Prostate gland (tissue), 2 donors: ENCODE data around the gene SLC35A5. TPM values are rescaled to one million over a fixed set of nuclear protein-coding genes. Genes with fewer than 3 reads are reported as not detected.
"Not testable (repeated sequence)": the region's sequence is repeated elsewhere in the genome, so short reads cannot be mapped to it uniquely, and the experiment has no call there.

Experiments used
- DNase-seq: peaks from one replicate; pipeline ENCODE4 v3.0.0-alpha.2; 2019; ENCODE audit warnings: low spot score
- H3K27ac ChIP-seq, 2 donors: fragments of 200-600 bp; sonication (generic); 2 replicates each; pipeline ENCODE4 v1.5.1; 2017 to 2019
- H3K27me3 ChIP-seq: fragments of 200-600 bp; sonication (generic); replicated peaks from 2 replicates; pipeline ENCODE4 v1.5.1; 2019; ENCODE audit not compliant: insufficient read depth
- H3K36me3 ChIP-seq, 2 donors: fragments of 200-600 bp; sonication (generic); 1 replicate in 1 of 2; 2 replicates in 1 of 2; pipeline versions ENCODE4 v1.5.1 to v1.8.1; 2017 to 2019
- H3K4me1 ChIP-seq: fragments of 200-600 bp; sonication (generic); replicated peaks from 2 replicates; pipeline ENCODE4 v1.5.1; 2019
- H3K4me3 ChIP-seq, 2 donors: fragments of 200-600 bp; sonication (generic); 2 replicates each; pipeline ENCODE4 v1.5.1; 2017 to 2019
- H3K9me3 ChIP-seq: fragments of 200-600 bp; sonication (generic); 2 replicates; pipeline ENCODE4 v1.5.1; 2017
- POLR2A ChIP-seq: fragments of 450-650 bp; IDR thresholded peaks from one replicate; pipeline ENCODE4 v1.6.1; 2016; ENCODE audit warnings: antibody characterized with exemption, mild to moderate bottlenecking
- POLR2AphosphoS5 ChIP-seq: sonication (generic); formaldehyde crosslinking; IDR thresholded peaks from one replicate; pipeline ENCODE4 v1.6.1; 2017; ENCODE audit warnings: antibody characterized with exemption
- WGBS: methylation state at CpG from one replicate; pipeline ENCODE4 v1.1.5; 2018; 5-methylcytosine and 5-hydroxymethylcytosine counted together
- intact Hi-C: fragments of 100-400 bp; cut with DNase I; formaldehyde crosslinking; loops from one replicate; pipeline ENCODE4 v1.14.2; 2022
- total RNA-seq, 2 donors: library from RNA; depleted of rRNA; stranded (reverse); fragments of >200 nt; gene quantifications; one replicate each; pipeline ENCODE4 v1.1.0, GENCODE V29; 2016
- TF ChIP-seq, protein P1 (sequence below), 4 experiments: fragments of 200-600 bp in 2 of 4; fragments of 450-650 bp in 2 of 4; sonication (generic) in 2 of 4; IDR thresholded peaks; 1 replicate in 3 of 4; 2 replicates in 1 of 4; pipeline ENCODE4 v1.5.1; 2016 to 2019; ENCODE audit warnings: antibody characterized with exemption in 4 of 4, mild to moderate bottlenecking in 2 of 4, moderate library complexity in 2 of 4

SLC35A5 gene, protein sequence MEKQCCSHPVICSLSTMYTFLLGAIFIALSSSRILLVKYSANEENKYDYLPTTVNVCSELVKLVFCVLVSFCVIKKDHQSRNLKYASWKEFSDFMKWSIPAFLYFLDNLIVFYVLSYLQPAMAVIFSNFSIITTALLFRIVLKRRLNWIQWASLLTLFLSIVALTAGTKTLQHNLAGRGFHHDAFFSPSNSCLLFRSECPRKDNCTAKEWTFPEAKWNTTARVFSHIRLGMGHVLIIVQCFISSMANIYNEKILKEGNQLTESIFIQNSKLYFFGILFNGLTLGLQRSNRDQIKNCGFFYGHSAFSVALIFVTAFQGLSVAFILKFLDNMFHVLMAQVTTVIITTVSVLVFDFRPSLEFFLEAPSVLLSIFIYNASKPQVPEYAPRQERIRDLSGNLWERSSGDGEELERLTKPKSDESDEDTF
- 10 to 100 TPM; 40.4 to 62.3 TPM for total RNA-seq

DNA sequence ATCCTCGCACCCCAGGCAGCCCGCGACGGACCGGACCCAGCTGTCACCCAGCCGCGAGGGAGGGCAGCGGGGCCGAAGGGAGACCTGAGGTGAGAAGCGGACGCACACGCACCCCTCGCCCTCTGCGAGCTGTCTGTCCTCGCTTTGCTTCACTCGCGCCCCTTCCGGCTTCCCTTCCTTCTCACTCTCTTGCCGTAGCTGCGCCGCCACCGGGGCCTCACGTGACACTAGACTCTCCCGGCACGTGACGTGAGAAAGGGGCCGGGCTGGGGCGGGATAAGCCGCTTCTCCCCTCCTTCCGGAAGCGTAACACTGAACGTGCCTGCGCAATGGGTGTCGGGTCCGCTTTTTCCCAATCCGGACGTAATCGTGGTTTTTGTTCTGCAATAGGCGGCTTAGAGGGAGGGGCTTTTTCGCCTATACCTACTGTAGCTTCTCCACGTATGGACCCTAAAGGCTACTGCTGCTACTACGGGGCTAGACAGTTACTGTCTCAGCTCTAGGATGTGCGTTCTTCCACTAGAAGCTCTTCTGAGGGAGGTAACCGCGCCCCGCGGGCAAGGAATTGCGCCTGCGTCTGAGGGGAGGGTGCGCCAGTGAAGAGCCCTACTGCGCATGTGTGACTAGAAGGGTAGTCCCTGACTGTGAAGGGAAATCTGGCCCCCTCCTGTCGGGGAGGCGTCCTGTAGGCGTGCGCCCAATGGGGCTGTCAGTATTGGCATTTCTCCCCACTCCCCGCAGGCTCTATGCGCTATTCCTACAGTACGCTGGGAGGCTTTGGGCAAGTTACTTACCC lies at the start of gene SLC35A5, which contains the start of gene ATG3:
Gene SLC35A5 (plus strand): TSS at position 312 of the 796 bp plus-strand sequence. CDS start 1,359 bp downstream, outside the sequence.
Gene ATG3 (minus strand): TSS at position 229 of the 796 bp plus-strand sequence. CDS start 434 bp downstream, outside the sequence.
- under 1% methylated on average over 51 of the region's 58 CpGs for WGBS
- no peaks in the 10 kb centered on the region for H3K27me3 ChIP-seq
- H3K4me3 ChIP-seq: peak within 1 kb of the TSS; percentile 92 to 93
- DNase-seq: peak; percentile 98
- no peaks in the 10 kb centered on the region for H3K36me3 ChIP-seq
- intact Hi-C loops: loop anchor here (5.0 kb wide), 1 partner anchor 75 kb away; no protein-coding TSS in a partner anchor
- no peaks in the 10 kb centered on the region for H3K4me1 ChIP-seq
- H3K27ac ChIP-seq: peak within 1 kb of the TSS; percentile 94
- peak; percentile 88 for TF ChIP-seq POLR2AphosphoS5
- TF ChIP-seq, protein P1, sequence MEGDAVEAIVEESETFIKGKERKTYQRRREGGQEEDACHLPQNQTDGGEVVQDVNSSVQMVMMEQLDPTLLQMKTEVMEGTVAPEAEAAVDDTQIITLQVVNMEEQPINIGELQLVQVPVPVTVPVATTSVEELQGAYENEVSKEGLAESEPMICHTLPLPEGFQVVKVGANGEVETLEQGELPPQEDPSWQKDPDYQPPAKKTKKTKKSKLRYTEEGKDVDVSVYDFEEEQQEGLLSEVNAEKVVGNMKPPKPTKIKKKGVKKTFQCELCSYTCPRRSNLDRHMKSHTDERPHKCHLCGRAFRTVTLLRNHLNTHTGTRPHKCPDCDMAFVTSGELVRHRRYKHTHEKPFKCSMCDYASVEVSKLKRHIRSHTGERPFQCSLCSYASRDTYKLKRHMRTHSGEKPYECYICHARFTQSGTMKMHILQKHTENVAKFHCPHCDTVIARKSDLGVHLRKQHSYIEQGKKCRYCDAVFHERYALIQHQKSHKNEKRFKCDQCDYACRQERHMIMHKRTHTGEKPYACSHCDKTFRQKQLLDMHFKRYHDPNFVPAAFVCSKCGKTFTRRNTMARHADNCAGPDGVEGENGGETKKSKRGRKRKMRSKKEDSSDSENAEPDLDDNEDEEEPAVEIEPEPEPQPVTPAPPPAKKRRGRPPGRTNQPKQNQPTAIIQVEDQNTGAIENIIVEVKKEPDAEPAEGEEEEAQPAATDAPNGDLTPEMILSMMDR (IDR thresholded peaks at IDR 0.05): peak in 1 of 4 experiments; percentile 21
- TF ChIP-seq POLR2A: peak; percentile 57
- no peaks in the 10 kb centered on the region for H3K9me3 ChIP-seq

DNA sequence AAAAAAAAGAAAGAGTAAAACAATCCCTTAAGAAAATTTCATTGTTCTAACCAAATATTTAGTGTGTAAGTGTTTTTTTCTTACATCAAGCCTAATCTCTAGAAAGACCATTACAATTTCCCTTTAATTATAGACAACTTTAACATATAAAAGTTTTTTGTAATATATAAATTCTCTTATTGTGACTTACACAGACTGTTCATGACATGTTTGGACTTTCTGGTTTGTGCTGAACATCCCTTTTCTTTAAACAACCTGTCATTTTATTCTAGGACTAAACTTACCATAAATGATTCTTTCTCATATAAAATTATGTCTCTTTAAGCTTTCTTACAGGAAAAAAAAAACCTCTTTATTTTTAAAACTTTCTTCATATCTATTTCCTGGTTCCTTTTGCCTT lies 49.5 kb upstream of the SLC35A5 start:
- Histone ChIP-seq H3K9me3 (no peaks in the 10 kb centered on the region), H3K4me1 (no peaks in the 10 kb centered on the region), H3K27ac (no peak overlapping the region), H3K4me3 (no peak overlapping the region), H3K36me3 (no peaks in the 10 kb centered on the region), H3K27me3 (no peaks in the 10 kb centered on the region)
- no peak for TF ChIP-seq POLR2AphosphoS5
- TF ChIP-seq, protein P1 (IDR thresholded peaks at IDR 0.05): no peak
- TF ChIP-seq POLR2A: no peak
- intact Hi-C loops: no loop called here
- no peak for DNase-seq

DNA sequence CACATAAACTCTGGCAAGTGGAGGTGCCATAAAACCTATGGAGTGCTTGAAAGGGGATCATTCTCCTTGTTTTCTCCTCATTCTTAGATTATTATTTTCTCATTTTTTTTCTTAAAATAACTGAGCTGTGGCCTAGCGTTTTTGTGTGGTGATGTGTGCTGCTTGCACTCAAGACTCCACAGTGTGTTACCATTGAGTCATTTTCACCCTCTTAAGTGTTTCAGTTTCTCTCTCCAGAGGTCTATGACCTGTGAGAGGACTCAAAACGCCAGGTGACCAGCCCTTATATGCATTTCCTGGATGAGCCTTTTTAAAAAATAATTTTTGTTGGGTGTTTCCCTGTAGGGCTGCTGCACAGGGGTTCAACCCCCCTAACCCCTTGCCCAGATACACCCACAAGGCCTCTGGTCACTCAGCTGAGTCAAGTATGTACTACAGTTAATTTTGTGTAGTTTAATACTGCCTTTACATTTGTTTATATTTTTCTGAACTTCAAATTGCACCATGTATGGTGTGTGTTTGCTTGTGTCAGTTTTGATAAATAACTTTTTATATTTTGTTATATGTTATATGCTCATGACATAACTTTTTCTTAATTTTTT lies 47.2 kb upstream of the SLC35A5 start:
- intact Hi-C loops: loop anchor here (5.0 kb wide), 1 partner anchor 207 kb away; no protein-coding TSS in a partner anchor
- Histone ChIP-seq H3K9me3 (no peaks in the 10 kb centered on the region), H3K27me3 (no peaks in the 10 kb centered on the region), H3K4me3 (no peak overlapping the region), H3K27ac (no peak overlapping the region), H3K36me3 (no peaks in the 10 kb centered on the region), H3K4me1 (no peaks in the 10 kb centered on the region)
- 77% methylated on average over 2 of the region's 2 CpGs for WGBS
- no peak for DNase-seq
- no peak for TF ChIP-seq POLR2A
- TF ChIP-seq, protein P1 (IDR thresholded peaks at IDR 0.05): no peak
- TF ChIP-seq POLR2AphosphoS5: no peak

DNA sequence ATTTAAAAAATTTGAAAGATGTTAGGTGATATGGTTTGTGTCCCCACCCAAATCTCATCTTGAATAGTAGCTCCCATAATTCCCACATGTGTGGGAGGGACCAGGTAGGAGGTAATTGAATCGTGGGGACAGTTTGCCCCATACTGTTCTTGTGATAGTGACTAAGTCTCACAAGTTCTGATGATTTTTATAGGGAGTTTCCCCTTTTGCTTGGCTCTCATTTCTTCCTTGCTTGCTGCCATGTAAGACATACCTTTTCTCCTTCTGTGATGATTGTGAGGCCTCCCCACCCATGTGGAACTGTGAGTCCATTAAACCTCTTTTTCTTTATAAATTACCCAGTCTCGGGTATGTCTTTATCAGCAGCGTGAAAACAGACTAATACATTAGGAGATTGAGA lies 42.9 kb upstream of the SLC35A5 start:
- intact Hi-C loops: loop anchor here (5.0 kb wide), 1 partner anchor 212 kb away; no protein-coding TSS in a partner anchor
- H3K9me3 ChIP-seq, H3K4me1 ChIP-seq, DNase-seq, H3K27me3 ChIP-seq, H3K27ac ChIP-seq, H3K4me3 ChIP-seq, H3K36me3 ChIP-seq: not testable (repeated sequence)
- 59% methylated on average over 3 of the region's 3 CpGs for WGBS
